Activated CD8-positive, alpha-beta T cell treated with anti-CD3 and anti-CD28 coated beads for 36 hours (primary cell): ENCODE data around the gene LRFN4. TPM values are rescaled to one million over a fixed set of nuclear protein-coding genes. Genes with fewer than 3 reads are reported as not detected.

Source experiments
- ATAC-seq: fragments of 200-7000 bp; cut with Tn5 transposase; one replicate; pipeline ENCODE4 v1.10.0; 2021; ENCODE audit warnings: mild to moderate bottlenecking, moderate library complexity
- CTCF ChIA-PET: fragments of 350-600 bp; sonication (Branson Sonifier 250); formaldehyde crosslinking; loops from one replicate; lab custom pipeline; 2021; ENCODE audit warnings: antibody characterized with exemption; lab: Charles Lee
- POLR2A ChIA-PET: fragments of 350-600 bp; sonication (Branson Sonifier 250); formaldehyde crosslinking; loops from one replicate; lab custom pipeline; 2021; ENCODE audit warnings: antibody characterized with exemption; lab: Charles Lee
- DNase-seq: peaks from one replicate; pipeline ENCODE4 v3.0.0-alpha.2; 2020
- H3K27ac Mint-ChIP-seq: one replicate; pipeline ENCODE4 v1.8.0; 2021; ENCODE audit warnings: mild to moderate bottlenecking, mixed read lengths
- H3K27me3 Mint-ChIP-seq: one replicate; pipeline ENCODE4 v1.8.0; 2021; ENCODE audit warnings: mixed read lengths
- H3K36me3 Mint-ChIP-seq: one replicate; pipeline ENCODE4 v1.8.0; 2021; ENCODE audit warnings: low read depth, mixed read lengths
- H3K4me1 Mint-ChIP-seq: one replicate; pipeline ENCODE4 v1.8.0; 2021; ENCODE audit warnings: low read depth, mixed read lengths
- H3K4me3 Mint-ChIP-seq: one replicate; pipeline ENCODE4 v1.8.0; 2021; ENCODE audit warnings: mild to moderate bottlenecking, moderate library complexity, mixed read lengths
- H3K9me3 Mint-ChIP-seq: one replicate; pipeline ENCODE4 v1.8.0; 2021; ENCODE audit warnings: mixed read lengths
- CTCF ChIP-seq: fragments of 200-600 bp; IDR thresholded peaks from one replicate; pipeline ENCODE4 v1.8.0; 2022; ENCODE audit warnings: antibody characterized with exemption, mild to moderate bottlenecking
- intact Hi-C: fragments of 100-400 bp; cut with micrococcal nuclease; formaldehyde crosslinking; loops from one replicate; pipeline ENCODE4 v1.10.0; 2022
- total RNA-seq, 2 experiments: library from RNA; stranded (reverse); gene quantifications; one replicate each; pipeline ENCODE4 v1.2.3, GENCODE V29; 2021

Gene LRFN4
- total RNA-seq, 2 experiments from 2014 or later = 36.0 to 39.2 TPM

GRCh38 chr11:66901964-66902390 lies 45.1 kb downstream of the LRFN4 start:
- no peaks in the 10 kb centered on the region for H3K9me3 Mint-ChIP-seq
- H3K27ac Mint-ChIP-seq = no peak overlapping the region
- ChIA-PET POLR2A (interaction anchor here (1.2 kb wide), 1 partner anchor 57 kb away, joined by 3 read pairs; the partner anchor contains the start of gene PC), CTCF (no interaction called here)
- H3K4me1 Mint-ChIP-seq = no peaks in the 10 kb centered on the region
- H3K4me3 Mint-ChIP-seq = no peak overlapping the region
- TF ChIP-seq CTCF = no peak
- no peaks in the 10 kb centered on the region for H3K36me3 Mint-ChIP-seq
- H3K27me3 Mint-ChIP-seq = no peaks in the 10 kb centered on the region
- no peak for DNase-seq
- ATAC-seq = no peak
- intact Hi-C loops = no loop called here

GRCh38 chr11:66902486-66903177 lies 45.8 kb downstream of the LRFN4 start:
- H3K4me3 Mint-ChIP-seq = no peak overlapping the region
- CTCF ChIA-PET = interaction anchor here (0.7 kb wide), 1 partner anchor 171 kb away, joined by 3 read pairs; no protein-coding TSS in a partner anchor
- H3K27me3 Mint-ChIP-seq = no peaks in the 10 kb centered on the region
- no peak for ATAC-seq
- POLR2A ChIA-PET = interaction anchor here (1.2 kb wide), 1 partner anchor 56 kb away, joined by 3 read pairs; the partner anchor contains the start of gene PC
- DNase-seq = no peak
- no peaks in the 10 kb centered on the region for H3K9me3 Mint-ChIP-seq
- no peak for TF ChIP-seq CTCF
- H3K36me3 Mint-ChIP-seq = no peaks in the 10 kb centered on the region
- H3K27ac Mint-ChIP-seq = no peak overlapping the region
- intact Hi-C loops = no loop called here
- no peaks in the 10 kb centered on the region for H3K4me1 Mint-ChIP-seq

GRCh38 chr11:66904055-66904454 lies 47.2 kb downstream of the LRFN4 start:
- intact Hi-C loops = no loop called here
- ChIA-PET POLR2A (no interaction called here), CTCF (no interaction called here)
- DNase-seq (no peak), ATAC-seq (no peak)
- Mint-ChIP-seq H3K9me3 (no peaks in the 10 kb centered on the region), H3K27me3 (no peaks in the 10 kb centered on the region), H3K36me3 (no peaks in the 10 kb centered on the region), H3K4me3 (no peak overlapping the region), H3K4me1 (no peaks in the 10 kb centered on the region), H3K27ac (no peak overlapping the region)
- TF ChIP-seq CTCF = no peak

- no peak for TF ChIP-seq CTCF
- no peak for DNase-seq
Observed at GRCh38 chr11:66904561-66904960, 47.7 kb downstream of the LRFN4 start.

GRCh38 chr11:66904981-66905521 lies 48.2 kb downstream of the LRFN4 start:
- intact Hi-C loops = no loop called here
- DNase-seq (no peak), ATAC-seq (no peak)
- no peak overlapping the region for H3K4me3 Mint-ChIP-seq
- TF ChIP-seq CTCF = no peak
- no peaks in the 10 kb centered on the region for H3K4me1 Mint-ChIP-seq
- no peaks in the 10 kb centered on the region for H3K27me3 Mint-ChIP-seq
- CTCF ChIA-PET = no interaction called here
- POLR2A ChIA-PET = no interaction called here
- no peaks in the 10 kb centered on the region for H3K9me3 Mint-ChIP-seq
- H3K36me3 Mint-ChIP-seq = no peaks in the 10 kb centered on the region
- no peak overlapping the region for H3K27ac Mint-ChIP-seq

More at GRCh38 chr11:66904561-66904960, 47.7 kb downstream of the LRFN4 start:
- H3K9me3 Mint-ChIP-seq = no peaks in the 10 kb centered on the region
- ChIA-PET CTCF (no interaction called here), POLR2A (no interaction called here)
- intact Hi-C loops = no loop called here
- no peaks in the 10 kb centered on the region for H3K4me1 Mint-ChIP-seq
- H3K36me3 Mint-ChIP-seq = no peaks in the 10 kb centered on the region
- no peak for ATAC-seq
- H3K27me3 Mint-ChIP-seq = no peaks in the 10 kb centered on the region
- H3K27ac Mint-ChIP-seq = no peak overlapping the region
- H3K4me3 Mint-ChIP-seq = no peak overlapping the region
